Inferior parietal cortex (tissue), 1 donor: ENCODE results near the gene PIGP.
"Not testable (repeated sequence)": the region's sequence is repeated elsewhere in the genome, so short reads cannot be mapped to it uniquely, and the experiment has no call there.

ENCODE experiments used
- DNase-seq: peaks from one replicate; pipeline ENCODE4 v3.0.0-alpha.2; 2016; ENCODE audit errors: extremely low spot score

Gene PIGP

DNA sequence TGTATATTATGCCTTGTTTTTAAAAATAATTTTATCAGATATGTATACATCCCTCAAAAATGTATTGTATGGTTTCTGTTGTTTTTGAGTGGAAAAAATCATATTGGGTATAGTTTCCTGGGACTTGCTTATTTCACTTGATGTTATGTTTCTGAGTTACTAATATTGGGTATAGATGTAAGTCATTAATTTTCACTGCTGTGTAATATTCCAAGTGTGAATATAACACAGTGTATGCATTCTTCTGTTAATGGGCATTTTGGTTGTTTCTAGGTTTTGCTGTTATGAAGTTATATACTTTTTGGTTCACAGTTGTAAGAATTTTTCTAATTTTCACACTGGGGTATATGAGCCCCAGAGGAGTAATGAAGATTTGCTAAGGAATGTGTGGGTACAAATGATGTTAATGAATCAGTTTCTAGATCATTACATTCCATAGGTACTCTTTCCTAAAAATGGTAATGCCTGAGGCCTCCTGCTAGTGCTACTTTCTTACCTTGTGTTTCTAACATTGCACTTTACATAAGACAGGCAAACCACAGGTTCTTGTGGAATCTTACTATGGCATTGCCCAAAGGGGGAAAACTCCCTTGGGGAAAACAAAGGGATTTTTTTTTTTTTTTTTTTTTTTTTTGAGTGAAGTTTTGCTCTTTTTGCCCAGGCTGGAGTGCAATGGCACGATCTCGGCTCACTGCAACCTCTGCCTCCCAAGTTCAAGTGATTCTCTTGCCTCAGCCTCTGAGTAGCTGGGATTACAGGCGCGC lies 3.4 kb upstream of the PIGP start:
- no peak for DNase-seq

DNA sequence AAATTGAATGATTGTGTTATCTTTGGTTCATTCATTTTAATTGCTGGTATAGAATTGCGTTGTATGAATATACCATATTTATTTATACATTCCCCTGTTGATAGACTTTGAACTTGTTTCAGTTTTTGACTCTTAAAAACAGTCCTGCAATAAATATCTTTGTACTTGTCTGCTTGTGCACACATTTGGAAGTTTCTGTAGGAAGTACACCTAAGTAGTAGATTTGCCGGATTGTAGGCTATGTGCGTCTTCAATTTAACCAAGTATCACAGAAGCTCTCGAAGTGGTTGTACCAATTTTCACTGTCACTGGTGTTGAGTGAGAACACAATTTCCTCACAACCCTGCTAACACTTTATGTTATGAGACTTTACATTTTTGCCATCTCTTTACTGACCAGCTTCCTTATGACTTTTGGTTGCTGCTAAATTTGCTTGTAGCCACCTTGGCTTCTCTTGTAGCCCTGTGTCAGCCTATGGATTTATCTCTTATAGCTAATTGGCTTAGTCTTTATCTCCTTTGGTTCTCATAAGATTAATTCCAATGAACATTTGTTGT lies 2.4 kb upstream of the PIGP start:
- DNase-seq: no peak

DNA sequence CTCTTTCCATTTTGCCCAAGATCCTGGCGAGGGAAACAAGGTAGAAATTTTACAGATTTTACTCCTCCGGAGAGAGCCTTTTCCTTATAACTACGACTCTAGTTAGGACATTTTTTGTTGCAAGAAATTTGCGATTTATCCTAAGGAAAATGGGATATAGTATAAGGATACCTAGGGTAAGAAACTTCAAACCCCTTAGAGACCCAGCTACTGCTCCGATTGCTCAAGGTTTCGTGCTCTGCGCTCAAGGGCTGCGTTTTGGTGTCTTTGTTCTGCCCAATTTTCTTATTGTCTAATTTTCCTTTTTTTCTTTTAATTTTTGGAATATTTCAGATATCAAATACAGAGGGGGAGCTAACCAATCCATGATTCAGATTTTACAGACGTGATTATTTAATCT lies 1.7 kb upstream of the PIGP start:
- DNase-seq: no peak

DNA sequence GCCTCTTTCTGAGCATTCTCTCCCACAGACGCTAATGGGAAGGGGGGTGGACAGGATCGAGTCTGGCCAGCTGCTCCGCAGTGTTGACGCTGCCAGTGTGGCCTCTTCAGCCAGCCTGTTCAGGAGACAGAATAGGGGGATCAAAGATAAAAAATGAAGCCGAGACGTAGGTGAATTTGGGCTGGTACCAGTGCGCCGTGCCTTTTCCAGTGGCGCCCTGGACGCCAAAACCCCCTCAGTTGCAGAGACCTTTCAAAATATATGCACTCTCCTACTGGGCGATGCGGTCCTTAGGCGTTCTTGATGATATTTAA lies 1.3 kb upstream of the PIGP start:
- no peak for DNase-seq

DNA sequence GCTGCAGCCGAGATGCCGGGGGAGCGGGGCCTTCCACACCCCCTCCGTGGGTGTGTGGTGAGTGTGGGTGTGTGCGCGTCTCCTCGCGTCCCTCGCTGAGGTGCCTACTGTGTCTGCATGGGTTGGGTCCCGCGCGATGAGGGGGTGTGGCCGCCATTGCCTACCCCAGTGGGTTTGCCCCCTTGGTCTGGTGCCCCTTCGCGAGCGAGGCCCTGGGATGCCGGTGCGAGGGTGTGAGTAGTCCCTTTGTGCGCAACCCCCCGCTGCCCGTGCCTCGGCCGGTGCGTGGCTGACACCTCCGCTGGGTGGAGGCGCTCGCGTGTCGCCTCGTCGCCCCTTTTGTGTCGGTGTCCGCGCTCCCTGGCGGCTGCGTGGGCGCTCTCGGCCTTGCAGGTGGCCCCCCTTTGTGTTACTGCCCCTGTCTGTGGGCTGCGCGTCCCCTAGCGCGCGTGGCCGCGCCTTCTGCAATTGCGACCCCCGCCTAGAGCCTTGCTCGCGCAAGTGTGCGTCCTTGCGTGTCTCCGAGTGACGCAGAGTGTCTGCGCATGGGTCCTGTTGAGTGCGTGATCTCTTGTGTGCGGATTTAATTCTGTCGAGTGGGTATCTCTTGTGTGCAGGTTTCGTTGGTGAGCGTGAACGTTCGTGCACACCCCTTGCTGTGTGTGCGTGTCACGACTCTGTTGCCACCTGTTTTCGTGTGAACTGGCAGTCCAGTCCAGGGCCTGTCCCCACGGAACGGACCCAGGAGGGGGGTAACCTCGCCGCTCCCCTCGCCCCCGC lies 736 bp upstream of the PIGP start:
- peak; percentile 75 for DNase-seq

DNA sequence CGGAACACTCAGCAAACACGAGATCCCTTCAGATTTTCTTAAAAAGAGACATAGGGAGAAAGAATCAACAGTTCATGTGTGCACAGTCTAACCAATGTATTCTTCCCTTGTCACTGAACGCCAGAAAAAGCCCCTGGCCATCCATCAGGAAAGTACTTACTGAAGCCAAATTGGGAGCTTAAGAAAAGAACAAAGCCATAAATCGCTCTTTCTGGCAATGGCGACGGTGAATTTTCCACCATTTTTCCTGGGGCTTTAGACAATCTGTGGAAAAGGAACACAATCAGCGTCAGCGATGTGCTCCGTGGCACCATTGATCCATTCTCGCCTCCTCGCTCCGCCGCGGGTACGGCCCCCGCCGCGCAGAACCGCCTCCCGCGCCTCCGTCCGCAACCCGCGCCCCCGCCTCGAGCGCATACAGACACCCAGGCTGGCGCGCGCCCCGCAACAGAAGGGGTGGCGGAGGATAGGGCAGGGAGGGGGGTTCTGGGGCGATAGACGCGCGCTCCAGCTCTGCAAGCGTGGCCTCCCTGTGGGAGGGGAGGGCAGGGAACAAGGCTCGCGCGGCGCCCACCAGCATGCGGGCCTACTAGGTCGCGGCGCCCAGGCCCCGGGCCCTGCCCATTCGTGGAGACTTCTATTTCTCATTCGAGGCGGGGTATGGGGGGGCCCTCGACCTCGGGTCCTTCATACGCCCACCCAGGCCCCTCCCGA lies 440 bp downstream of the PIGP start:
- peak; percentile 86 for DNase-seq

DNA sequence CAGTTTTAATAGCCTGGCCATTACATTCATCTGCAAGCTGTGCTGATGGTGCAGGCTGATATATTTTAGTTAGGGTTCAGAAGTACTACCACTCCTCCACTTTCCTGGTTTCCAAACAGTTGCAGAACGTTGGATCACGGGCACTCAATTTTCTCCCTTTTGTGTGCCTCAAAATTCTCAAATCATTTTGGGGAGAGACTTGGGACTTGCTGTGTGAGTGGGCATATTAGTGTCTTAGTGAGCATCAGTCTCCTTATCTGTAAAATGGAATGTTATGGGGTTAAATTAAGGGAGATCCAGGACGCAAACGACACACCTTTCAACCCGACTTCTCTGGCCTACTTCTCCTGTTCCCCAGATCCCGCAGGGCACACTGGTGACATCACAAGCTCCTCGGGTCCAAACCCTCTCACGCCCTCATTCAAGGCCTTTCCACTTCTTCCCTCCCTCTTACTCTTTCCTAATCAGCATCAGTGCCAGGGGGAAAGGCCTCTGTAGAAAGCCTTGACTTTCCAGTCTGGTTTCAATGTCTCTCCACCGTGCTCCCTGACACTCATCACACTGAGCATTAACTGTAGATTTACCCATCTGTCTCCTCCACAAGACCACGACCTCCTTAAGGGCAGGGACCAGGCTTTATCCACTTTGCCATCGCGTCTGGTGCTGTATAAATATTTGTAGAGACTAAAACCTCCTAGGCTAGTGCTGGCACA lies 1.2 kb downstream of the PIGP start:
- DNase-seq: no peak

DNA sequence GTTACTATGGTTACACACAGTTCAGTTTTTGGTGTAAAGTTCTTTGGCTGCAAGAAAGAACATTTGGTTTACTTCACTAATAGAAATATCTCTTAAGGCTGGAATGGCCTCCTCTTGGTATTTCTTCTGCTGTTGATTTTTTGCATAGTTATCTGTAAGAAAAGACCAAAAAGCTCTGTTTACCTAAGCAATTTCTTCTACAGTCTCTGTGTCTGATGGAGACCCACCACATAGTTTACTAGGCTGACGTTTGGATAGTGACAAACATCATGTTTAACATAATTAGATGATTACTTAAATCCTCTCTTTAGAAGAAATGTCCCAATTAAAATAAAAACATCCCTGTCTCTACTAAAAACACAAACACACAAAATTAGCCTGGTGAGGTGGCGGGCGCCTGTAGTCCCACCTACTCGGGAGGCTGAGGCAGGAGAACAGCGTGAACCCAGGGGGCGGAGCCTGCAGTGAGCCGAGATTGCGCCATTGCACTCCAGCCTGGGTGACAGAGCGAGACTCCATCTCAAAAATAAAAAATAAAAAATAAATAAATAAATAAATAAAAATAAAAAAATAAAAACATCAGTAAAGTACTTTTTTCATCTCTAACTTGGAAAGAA lies 7.2 kb downstream of the PIGP start:
- no peak for DNase-seq

DNA sequence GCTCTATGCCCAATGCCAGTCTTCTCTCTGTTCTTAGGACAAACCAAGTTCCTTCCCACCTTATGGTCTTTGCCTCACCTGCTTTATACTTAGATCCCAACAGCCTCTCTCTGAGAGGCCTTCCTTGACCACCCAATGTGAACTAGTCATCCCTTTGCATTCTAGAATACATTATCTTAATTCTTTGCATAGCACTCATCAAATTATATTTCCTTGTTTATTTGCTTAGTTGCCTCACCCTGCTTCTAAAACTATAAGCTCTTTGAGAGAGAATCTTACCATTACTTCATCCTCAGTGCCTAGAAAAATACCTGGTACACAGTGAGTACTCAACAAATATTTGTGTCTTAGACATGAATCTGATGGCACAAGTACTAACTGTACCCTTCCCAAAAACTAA lies 8.0 kb downstream of the PIGP start:
- no peak for DNase-seq

DNA sequence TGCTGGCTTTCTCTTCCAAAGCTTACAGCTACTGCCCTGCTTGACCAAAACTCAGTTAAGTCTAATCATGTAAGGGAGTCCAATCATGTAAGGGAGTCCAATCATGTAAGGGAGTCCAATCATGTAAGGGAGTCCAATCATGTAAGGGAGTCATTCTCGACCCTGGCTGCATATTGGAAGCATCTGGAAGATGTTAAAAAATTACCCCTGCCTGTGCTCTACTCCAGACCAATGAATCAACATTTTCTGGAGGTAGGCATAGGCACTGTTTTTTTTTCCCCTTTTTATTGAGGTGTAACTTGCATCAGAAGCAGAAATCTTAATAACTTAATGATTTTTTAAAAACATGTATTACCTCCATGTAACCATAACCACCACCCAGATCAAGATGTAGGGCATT lies 9.4 kb downstream of the PIGP start:
- DNase-seq: no peak

DNA sequence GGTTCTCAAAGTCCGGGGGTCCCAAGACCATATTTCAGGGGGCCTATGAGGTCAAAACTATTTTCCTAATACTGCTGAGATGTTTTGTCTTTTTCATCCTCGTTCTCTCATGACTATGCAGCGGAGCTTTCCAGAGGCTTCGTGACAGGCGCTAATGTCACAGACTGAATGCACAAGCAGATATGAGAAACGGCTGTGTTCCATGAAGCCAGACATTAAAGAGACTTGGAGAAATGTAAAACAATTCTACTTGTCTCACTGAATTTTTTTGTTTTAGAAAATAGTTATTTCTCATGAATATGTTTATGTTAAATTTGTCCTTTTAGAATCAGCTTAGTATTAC lies 10.3 kb downstream of the PIGP start:
- DNase-seq: no peak

DNA sequence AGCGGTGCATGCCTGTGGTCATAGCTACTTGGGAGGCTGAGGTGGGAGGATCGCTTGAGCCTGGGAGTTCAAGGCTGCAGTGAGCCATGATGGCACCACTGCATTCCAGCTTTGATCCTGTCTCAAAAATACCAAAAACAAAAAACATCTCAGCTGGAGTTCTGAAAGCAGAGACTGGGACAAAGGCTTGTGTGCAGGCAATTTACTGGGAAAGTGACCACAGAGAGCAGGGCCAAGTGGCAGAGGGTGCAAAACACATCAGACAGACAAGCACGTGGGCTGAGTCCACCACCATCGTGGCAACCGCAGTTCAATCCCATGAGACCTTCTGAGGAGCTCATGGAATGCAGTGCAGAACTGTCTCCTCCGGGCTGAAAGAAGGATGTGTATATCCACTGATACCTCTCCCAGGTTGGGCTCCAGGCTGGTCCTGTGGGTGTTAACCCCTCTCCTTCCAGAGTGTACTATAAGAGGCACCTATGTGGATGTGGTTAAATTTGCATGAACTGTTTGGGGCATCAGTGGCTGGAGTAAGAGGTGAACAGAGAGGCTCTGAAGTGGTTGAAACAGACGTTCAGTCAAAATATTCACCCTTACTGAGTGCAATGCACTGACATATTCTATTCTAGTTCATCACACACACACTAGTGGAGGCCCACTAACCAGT lies 10.8 kb downstream of the PIGP start:
- DNase-seq: no peak

DNA sequence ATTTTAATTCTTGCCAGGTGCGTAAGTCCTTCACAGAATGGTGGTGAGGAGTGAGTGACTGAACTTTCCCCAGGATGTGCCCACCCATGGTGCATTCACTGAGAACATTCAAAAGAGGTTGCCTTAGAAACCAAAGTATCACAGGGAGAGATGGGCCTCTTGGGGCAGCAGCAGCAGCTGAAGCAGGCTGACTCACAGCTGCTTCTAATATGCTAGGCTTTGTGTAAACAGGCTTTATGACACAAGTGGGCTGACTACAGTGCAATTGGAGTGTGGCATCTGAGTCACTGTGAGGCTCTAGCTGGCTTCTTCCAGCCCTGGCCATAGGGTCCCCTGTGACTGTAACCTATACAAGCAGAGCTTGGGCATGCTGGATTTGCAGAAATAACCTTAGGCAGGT lies 12.6 kb downstream of the PIGP start:
- no peak for DNase-seq

DNA sequence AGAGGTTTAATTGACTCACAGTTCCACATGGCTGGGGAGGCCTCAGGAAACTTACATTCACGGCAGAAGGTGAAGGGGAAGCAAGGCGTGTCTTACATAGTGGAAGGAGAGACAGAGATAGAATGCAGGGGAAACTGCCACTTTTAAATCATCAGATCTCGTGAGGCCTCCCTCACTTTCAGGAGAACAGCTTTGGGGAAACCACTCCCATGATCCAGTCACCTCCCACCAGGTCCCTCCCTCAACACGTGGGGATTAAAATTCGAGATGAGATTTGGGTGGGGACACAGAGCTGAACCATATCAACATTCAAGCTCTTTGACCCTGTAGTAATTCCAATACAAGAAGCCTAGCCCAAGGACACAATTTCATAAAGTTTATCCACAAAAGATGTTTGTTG lies 13.7 kb downstream of the PIGP start:
- DNase-seq: no peak

DNA sequence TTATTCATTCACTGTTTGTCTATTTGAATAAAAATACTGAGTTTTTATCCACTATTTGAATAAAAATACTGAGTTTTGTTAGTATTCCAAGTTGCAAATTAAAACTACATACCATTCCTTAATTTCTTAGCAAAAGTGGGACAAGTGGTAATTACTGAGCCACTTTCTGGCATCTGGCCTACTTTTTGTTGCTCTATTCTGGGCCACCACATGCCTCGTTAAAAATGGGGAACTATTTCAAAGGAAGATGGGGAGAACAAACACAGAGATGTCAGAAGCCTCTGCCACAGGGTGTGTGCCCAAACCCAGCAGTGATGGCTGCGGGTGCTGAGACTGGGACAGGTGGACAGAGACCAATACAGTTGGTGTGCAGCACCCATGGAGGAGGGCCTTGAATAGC lies 14.6 kb downstream of the PIGP start:
- DNase-seq: no peak

DNA sequence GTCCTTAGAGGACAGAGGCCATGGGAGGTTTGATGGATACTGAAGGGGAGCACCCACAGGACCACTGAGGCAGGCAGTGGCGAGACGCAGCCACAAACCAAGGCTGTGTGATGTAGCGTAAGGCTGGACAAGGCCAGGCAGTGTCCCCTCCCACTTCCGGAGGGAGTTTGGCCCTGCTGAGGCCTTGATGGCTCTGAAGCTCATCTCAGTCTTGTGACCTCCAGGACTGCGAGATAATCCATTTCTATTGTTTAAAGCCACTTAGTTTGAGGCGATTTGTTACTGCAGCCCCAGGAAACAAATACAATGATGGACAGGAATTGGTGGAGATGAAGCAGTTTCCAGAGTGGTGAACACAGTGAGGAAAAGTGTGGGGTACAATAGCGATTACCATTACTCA lies 15.3 kb downstream of the PIGP start:
- DNase-seq: no peak

DNA sequence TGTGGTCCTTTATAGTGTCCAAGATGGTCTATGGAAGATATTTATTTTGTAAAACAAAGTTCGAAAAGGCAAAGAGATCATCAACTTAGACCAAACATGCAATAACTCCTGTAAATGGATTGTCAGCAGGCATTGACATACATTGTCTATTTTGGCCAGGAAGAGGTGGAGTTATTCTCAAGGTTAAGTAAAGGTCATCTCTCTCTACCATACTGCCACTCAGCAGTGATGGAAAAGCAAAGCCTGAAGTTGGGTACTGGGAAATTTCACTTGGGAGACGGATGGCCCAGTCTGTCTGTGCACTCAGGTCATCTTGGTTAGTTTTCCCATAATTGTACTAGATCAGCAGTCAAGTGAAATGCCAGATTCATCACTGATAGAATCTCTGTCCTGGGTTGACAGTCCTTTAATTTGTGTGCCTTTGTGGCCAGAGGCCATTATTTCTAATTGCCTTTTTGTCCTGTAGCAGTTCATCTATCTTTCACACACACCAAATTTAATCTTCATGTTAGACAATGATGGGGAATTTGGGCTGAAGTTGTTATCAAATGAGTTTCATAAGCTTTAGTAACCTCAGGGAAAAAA lies 17.5 kb downstream of the PIGP start:
- no peak for DNase-seq

DNA sequence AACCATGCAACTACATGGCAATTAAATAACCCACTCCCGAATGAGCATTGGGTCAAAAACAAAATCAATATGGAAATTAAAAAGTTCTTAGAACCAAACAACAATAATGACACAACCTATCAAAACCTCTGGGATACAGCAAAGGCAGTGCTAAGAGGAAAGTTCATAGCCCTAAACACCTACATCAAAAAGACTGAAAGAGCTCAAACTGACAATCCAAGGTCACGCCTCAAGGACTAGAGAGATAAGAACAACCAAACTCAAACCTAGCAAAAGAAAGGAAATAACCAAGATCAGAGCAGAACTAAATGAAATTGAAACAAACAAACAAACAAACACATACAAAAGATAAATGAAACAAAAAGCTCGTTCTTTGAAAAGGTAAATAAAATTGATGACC lies 23.1 kb downstream of the PIGP start:
- not testable (repeated sequence) for DNase-seq

DNA sequence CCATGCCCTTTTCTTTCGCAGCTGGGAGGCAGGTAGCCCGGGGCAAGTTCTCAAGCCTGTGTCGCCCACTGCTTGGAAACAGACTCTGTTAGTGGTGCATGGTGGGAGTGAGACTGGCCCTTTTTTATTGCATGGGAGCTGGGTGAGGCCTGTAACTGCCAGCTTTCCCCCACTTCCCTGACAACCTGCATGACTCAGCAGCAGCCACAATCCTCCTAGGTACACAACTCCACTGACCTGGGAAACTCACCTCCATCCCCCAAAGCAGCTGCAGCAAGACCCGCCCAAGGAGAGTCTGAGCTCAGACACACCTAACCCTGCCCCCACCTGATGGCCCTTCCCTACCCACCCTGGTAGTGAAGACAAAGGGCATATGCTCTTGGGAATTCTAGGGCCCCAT lies 25.8 kb downstream of the PIGP start:
- DNase-seq: no peak

DNA sequence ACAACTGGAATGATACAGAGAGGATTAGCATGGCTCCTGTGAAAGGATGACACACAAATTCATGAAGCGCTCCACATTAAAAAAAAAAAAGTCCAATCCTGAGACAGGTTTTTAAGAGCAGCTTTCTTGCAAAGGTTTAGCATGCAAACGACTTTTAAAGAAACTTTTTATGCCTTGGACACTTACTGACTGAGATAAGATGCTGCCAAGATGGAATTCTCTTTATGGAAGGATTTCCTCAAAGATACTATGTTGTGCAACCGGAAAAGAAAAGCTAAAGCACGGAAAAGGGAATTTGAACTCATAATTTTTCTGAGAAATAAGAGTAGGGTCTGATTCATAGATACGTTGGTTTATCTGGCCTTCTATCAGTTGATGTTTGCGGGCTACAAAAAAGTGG lies 27.3 kb downstream of the PIGP start:
- DNase-seq: no peak

DNA sequence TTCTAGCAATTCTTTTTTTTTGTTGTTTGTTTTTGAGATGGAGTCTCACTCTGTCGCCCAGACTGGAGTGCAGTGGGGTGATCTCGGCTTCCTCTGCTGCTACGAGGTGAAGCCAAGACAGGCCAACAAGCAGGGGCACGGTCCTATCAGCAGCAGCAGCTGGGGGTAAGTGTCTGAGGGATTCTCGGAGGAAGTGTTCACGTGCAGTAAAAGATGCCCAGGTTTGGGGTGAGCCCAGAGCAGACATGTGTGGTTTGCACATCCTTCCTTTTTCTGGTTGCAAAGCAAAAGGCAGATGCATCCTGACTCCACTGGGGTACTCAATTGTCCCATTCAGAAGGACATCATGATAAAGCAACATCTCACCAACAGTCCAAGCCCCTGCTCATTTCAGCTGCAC lies 27.7 kb downstream of the PIGP start:
- DNase-seq: no peak
